Choroid plexus epithelial cell (primary cell): ENCODE measurements around the gene PANK2.
"Not testable (repeated sequence)": the region's sequence is repeated elsewhere in the genome, so short reads cannot be mapped to it uniquely, and the experiment has no call there.

Experiments
- DNase-seq: peaks from one replicate; pipeline ENCODE4 v3.0.0-alpha.2; 2010; ENCODE audit warnings: low read depth
- H3K4me3 ChIP-seq: 2 replicates; pipeline ENCODE4 v1.5.1; 2011; ENCODE audit warnings: low read depth, mild to moderate bottlenecking, control low read depth, low read length, moderate library complexity
- CTCF ChIP-seq: conservative IDR thresholded peaks from 2 replicates; pipeline ENCODE4 v1.5.1; 2011; ENCODE audit warnings: low read depth, mild to moderate bottlenecking, control low read depth, inconsistent platforms, low read length, moderate library complexity

PANK2 gene

GRCh38 chr20:3935295-3935955 lies 46.2 kb downstream of the PANK2 start:
- DNase-seq, result no peak
- H3K4me3 ChIP-seq, result no peak overlapping the region
- TF ChIP-seq CTCF, result no peak

GRCh38 chr20:3935956-3936340 lies 46.8 kb downstream of the PANK2 start:
- no peak overlapping the region for H3K4me3 ChIP-seq
- no peak for TF ChIP-seq CTCF
- no peak for DNase-seq

GRCh38 chr20:3937618-3938017 lies 48.4 kb downstream of the PANK2 start:
- DNase-seq, result no peak
- TF ChIP-seq CTCF, result no peak
- H3K4me3 ChIP-seq, result no peak overlapping the region

GRCh38 chr20:3940905-3941304 lies 51.7 kb downstream of the PANK2 start:
- TF ChIP-seq CTCF, result no peak

GRCh38 chr20:3946666-3947065 lies 57.5 kb downstream of the PANK2 start:
- H3K4me3 ChIP-seq, DNase-seq: not testable (repeated sequence)

More at GRCh38 chr20:3940905-3941304, 51.7 kb downstream of the PANK2 start:
- DNase-seq, result no peak
- H3K4me3 ChIP-seq, result no peak overlapping the region

GRCh38 chr20:3964719-3965118 lies 75.5 kb downstream of the PANK2 start:
- no peak overlapping the region for H3K4me3 ChIP-seq
- DNase-seq, result no peak
- no peak for TF ChIP-seq CTCF

- no peak for TF ChIP-seq CTCF
- no peak overlapping the region for H3K4me3 ChIP-seq
Observed at GRCh38 chr20:3966571-3966970, 77.4 kb downstream of the PANK2 start.

More at GRCh38 chr20:3966571-3966970, 77.4 kb downstream of the PANK2 start:
- DNase-seq, result no peak
